HG03520 (cell line): Measurements from ENCODE around the gene HACL1.
"Not testable (repeated sequence)": the region's sequence is repeated elsewhere in the genome, so short reads cannot be mapped to it uniquely, and the experiment has no call there.

Source experiments
- ATAC-seq: cut with Tn5 transposase; IDR thresholded peaks from one replicate; pipeline ENCODE4 v1.9.1; 2021; ENCODE audit warnings: mild to moderate bottlenecking, moderate library complexity; ENCODE audit not compliant: unreplicated experiment

The HACL1 gene

GRCh38 chr3:15630646-15631350 lies 29.4 kb upstream of the HACL1 start:
- peak; percentile 45 for ATAC-seq

- peak; percentile 91 for ATAC-seq
These were observed 28.7 kb upstream of the HACL1 start for GRCh38 chr3:15629860-15630597.

GRCh38 chr3:15628967-15629366 lies 27.6 kb upstream of the HACL1 start:
- ATAC-seq, result no peak

GRCh38 chr3:15623535-15624440 lies 22.4 kb upstream of the HACL1 start:
- no peak for ATAC-seq

GRCh38 chr3:15619659-15620464 lies 18.5 kb upstream of the HACL1 start:
- not testable (repeated sequence) for ATAC-seq

GRCh38 chr3:15616053-15616452 lies 14.7 kb upstream of the HACL1 start:
- ATAC-seq, result no peak

- no peak for ATAC-seq
These were observed 13.6 kb upstream of the HACL1 start for GRCh38 chr3:15614958-15615357.

GRCh38 chr3:15612001-15612400 lies 10.6 kb upstream of the HACL1 start:
- no peak for ATAC-seq

GRCh38 chr3:15611018-15611417 lies 9.6 kb upstream of the HACL1 start:
- no peak for ATAC-seq

- no peak for ATAC-seq
These were observed 8.9 kb upstream of the HACL1 start for GRCh38 chr3:15610082-15610759.

GRCh38 chr3:15606434-15606891 lies 5.1 kb upstream of the HACL1 start:
- no peak for ATAC-seq

- not testable (repeated sequence) for ATAC-seq
These were observed 3.2 kb upstream of the HACL1 start for GRCh38 chr3:15604584-15604983.

- not testable (repeated sequence) for ATAC-seq
These were observed 1.4 kb upstream of the HACL1 start for GRCh38 chr3:15602816-15603215.

GRCh38 chr3:15602146-15602536 lies 772 bp upstream of the HACL1 start:
- peak; percentile 9 for ATAC-seq

GRCh38 chr3:15601046-15601398 lies 347 bp downstream of the HACL1 start:
- peak; percentile 5 for ATAC-seq

GRCh38 chr3:15595955-15596354 lies 5.4 kb downstream of the HACL1 start:
- no peak for ATAC-seq

GRCh38 chr3:15592968-15593367 lies 8.4 kb downstream of the HACL1 start:
- no peak for ATAC-seq

GRCh38 chr3:15591928-15592327 lies 9.4 kb downstream of the HACL1 start:
- no peak for ATAC-seq

- ATAC-seq, result no peak
These were observed 10.1 kb downstream of the HACL1 start for GRCh38 chr3:15591242-15591641.
